WERI-Rb-1 (cell line): ENCODE results near the gene CELA1.

ENCODE experiments used
- DNase-seq: peaks from one replicate; pipeline ENCODE4 v3.0.0-alpha.2; 2020
- H3K27ac ChIP-seq: fragments of 250-450 bp; sonication (Bioruptor Pico); 2 replicates; pipeline ENCODE4 v1.5.1; 2020; ENCODE audit warnings: mild to moderate bottlenecking, moderate library complexity
- H3K27me3 ChIP-seq: fragments of 250-450 bp; sonication (Bioruptor Pico); 2 replicates; pipeline ENCODE4 v1.5.1; 2021; ENCODE audit warnings: mild to moderate bottlenecking, low read depth, moderate library complexity; ENCODE audit not compliant: insufficient read depth, severe bottlenecking
- H3K36me3 ChIP-seq: fragments of 250-450 bp; sonication (Bioruptor Pico); 2 replicates; pipeline ENCODE4 v1.5.1; 2020; ENCODE audit warnings: mild to moderate bottlenecking, moderate library complexity
- H3K4me3 ChIP-seq: 2 replicates; pipeline ENCODE4 v1.5.1; 2011; ENCODE audit warnings: low read depth, mild to moderate bottlenecking, control low read depth, low read length
- H3K9me3 ChIP-seq: fragments of 250-450 bp; sonication (Bioruptor Pico); 2 replicates; pipeline ENCODE4 v1.5.1; 2021; ENCODE audit warnings: mild to moderate bottlenecking, moderate library complexity; ENCODE audit not compliant: severe bottlenecking
- CTCF ChIP-seq: IDR thresholded peaks from 2 replicates; pipeline ENCODE4 v1.5.1; 2011; ENCODE audit warnings: low read depth, mild to moderate bottlenecking, control low read depth, inconsistent platforms, low read length

CELA1 gene

DNA sequence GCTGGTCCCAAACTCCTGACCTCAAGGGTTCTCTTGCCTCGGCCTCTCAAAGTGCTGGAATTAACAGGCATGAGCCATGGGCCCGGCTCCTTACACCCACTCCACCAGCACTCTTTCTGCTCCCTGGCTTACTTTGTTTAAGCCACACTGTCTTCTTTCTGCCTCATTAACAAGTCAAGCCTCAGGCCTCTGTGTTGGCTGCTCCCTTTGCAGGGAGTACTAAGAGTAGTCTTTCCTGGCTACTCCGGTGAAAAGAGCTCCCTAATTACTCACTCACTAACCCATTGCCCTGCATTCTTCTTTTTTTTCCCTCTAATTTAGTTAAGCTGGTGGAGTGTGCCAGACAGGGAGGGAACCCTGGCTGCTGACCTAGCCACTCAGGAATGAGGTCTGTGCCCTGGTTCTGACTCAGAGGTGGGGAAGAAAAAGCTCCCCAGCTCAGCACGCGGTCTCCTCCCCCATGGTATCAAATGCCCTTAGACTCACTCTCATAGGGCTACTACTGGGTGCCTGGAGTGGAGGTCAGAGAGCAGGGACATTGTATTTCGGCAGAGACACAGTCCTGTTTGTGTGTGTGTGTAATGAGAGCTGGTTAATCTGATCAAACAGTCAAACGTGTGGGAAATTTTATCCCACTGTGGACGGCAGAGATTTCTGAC is 24.9 kb upstream of the CELA1 start:
- peak; percentile 42 for DNase-seq
- no peaks in the 10 kb centered on the region for H3K27me3 ChIP-seq
- no peaks in the 10 kb centered on the region for H3K36me3 ChIP-seq
- H3K9me3 ChIP-seq = no peaks in the 10 kb centered on the region
- H3K4me3 ChIP-seq = no peak overlapping the region
- TF ChIP-seq CTCF = no peak
- no peak overlapping the region for H3K27ac ChIP-seq

- no peak for TF ChIP-seq CTCF
- Histone ChIP-seq H3K4me3 (no peak overlapping the region), H3K27ac (no peak overlapping the region), H3K36me3 (no peaks in the 10 kb centered on the region), H3K9me3 (no peaks in the 10 kb centered on the region), H3K27me3 (no peaks in the 10 kb centered on the region)
- no peak for DNase-seq
Observed at GRCh38 chr12:51370667-51371066, 24.2 kb upstream of the CELA1 start.

GRCh38 chr12:51369581-51369980 is 23.1 kb upstream of the CELA1 start:
- no peak overlapping the region for H3K27ac ChIP-seq
- no peaks in the 10 kb centered on the region for H3K36me3 ChIP-seq
- no peaks in the 10 kb centered on the region for H3K27me3 ChIP-seq
- no peaks in the 10 kb centered on the region for H3K9me3 ChIP-seq
- no peak overlapping the region for H3K4me3 ChIP-seq
- DNase-seq = no peak
- TF ChIP-seq CTCF = no peak

DNA sequence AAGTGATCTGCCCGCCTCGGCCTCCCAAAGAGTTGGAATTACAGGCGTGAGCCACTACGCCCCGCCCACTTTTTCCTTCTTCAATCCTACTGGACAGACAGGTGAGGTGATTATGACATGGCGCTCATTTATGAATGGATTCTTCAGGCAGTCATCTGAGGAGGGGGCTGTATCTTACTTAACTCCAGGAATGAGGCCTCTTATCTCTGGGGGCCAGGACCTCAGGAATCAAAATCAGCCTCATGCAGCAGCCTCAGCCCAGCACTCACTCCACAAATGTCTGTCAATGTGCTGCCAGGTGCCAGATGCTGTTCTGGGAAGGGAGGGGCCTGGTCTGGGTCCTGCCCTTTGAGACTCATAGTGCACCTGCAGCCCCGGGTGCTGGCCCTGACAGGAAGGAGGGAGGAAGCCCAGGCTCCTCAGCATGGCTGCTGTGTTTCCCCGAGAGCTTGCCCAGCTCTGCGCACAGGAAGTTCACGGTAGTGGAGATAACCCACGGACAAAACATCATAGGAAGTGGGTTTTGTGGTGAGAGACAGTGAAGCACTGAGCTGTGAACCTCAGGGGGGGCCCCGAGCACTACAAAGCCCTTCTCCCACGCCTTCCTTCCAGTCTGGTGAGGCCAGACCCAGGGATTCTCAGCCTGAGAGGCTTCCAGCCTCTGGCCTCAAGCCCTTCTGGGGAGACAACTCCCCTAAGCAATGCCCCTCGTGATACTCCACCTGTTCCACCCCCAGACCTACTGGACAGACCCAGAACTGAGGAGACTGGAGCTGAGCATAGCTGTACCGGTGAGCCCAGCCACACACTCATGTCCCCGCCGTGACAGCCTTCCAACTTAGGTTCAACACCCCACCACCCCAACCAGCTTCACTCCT is 22.4 kb upstream of the CELA1 start:
- Histone ChIP-seq H3K27ac (no peak overlapping the region), H3K4me3 (no peak overlapping the region), H3K27me3 (no peaks in the 10 kb centered on the region), H3K36me3 (no peaks in the 10 kb centered on the region), H3K9me3 (no peaks in the 10 kb centered on the region)
- TF ChIP-seq CTCF = no peak
- DNase-seq = peak; percentile 48

DNA sequence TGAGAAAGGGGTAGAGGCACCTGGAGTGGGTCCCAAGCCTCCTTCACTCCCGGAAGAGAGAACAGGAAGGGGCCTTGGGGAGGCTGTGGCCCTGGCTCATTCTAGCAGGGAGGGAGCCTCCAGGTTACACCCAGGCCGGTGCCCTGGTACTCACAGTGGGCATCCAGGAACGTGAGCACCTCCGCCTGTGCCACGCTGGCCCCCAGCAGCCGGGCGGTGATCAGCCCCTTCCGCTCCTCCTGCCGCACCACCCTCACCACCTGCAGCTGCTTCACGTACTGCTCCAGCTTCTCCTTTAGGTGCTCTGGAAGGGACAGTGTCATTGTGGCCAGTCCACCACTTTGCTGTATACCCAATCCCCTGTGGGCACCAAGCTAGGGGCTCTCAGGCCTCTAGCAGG is 18.8 kb upstream of the CELA1 start:
- no peak overlapping the region for H3K27ac ChIP-seq
- H3K27me3 ChIP-seq = no peaks in the 10 kb centered on the region
- no peak for TF ChIP-seq CTCF
- H3K36me3 ChIP-seq = no peaks in the 10 kb centered on the region
- no peak for DNase-seq
- no peaks in the 10 kb centered on the region for H3K9me3 ChIP-seq
- no peak overlapping the region for H3K4me3 ChIP-seq
